B cell (primary cell): Measurements from ENCODE around the gene FBH1. TPM values are rescaled to one million over a fixed set of nuclear protein-coding genes. Genes with fewer than 3 reads are reported as not detected.

Source experiments
- ATAC-seq: fragments of 200-7000 bp; cut with Tn5 transposase; one replicate; pipeline ENCODE4 v1.10.0; 2021; ENCODE audit warnings: low read depth, mild to moderate bottlenecking, moderate number of reproducible peaks, moderate library complexity
- CTCF ChIA-PET: fragments of 350-600 bp; sonication (Branson Sonifier 250); formaldehyde crosslinking; loops from one replicate; lab custom pipeline; 2021; ENCODE audit warnings: antibody characterized with exemption, inconsistent platforms; lab: Charles Lee
- POLR2A ChIA-PET: fragments of 350-600 bp; sonication (Branson Sonifier 250); formaldehyde crosslinking; loops from one replicate; lab custom pipeline; 2021; ENCODE audit warnings: antibody characterized with exemption; lab: Charles Lee
- DNase-seq: peaks from one replicate; pipeline ENCODE4 v3.0.0; 2013
- H2AFZ ChIP-seq: 2 replicates; pipeline ENCODE4 v1.6.1; 2012; ENCODE audit warnings: mild to moderate bottlenecking, low read depth, low read length; ENCODE audit not compliant: insufficient read depth, poor library complexity, severe bottlenecking
- H3K27ac ChIP-seq, 2 donors: 1 replicate in 1 of 2; 2 replicates in 1 of 2; pipeline ENCODE4 v1.5.1; 2012 to 2013; ENCODE audit warnings: low read length in 2 of 2, mild to moderate bottlenecking in 2 of 2, moderate library complexity in 1 of 2
- H3K27me3 ChIP-seq, 4 experiments: fragments of 200-600 bp in 1 of 4; sonication (generic) in 1 of 4; replicated peaks in 1 of 4; 1 replicate in 2 of 4; 2 replicates in 2 of 4; pipeline versions ENCODE4 v1.6.1 to v1.7.0; 2013 to 2016; ENCODE audit warnings: low read length in 3 of 4, mild to moderate bottlenecking in 2 of 4, mixed read lengths in 1 of 4, moderate library complexity in 1 of 4; ENCODE audit not compliant: insufficient read depth in 4 of 4, control insufficient read depth in 3 of 4; ENCODE audit errors: control extremely low read depth in 1 of 4
- H3K36me3 ChIP-seq, 2 experiments: replicated peaks in 1 of 2; 1 replicate in 1 of 2; 2 replicates in 1 of 2; pipeline versions ENCODE4 v1.6.1 to v1.7.1; 2013; ENCODE audit warnings: low read length in 1 of 2; ENCODE audit not compliant: insufficient read depth in 2 of 2, control insufficient read depth in 1 of 2; ENCODE audit errors: control extremely low read depth in 1 of 2, extremely low read depth in 1 of 2
- H3K4me1 ChIP-seq, 2 donors: fragments of 200-600 bp in 1 of 2; sonication (generic) in 1 of 2; 1 replicate in 1 of 2; 2 replicates in 1 of 2; pipeline versions ENCODE4 v1.5.1 to v1.6.1; 2013 to 2017; ENCODE audit warnings: low read length in 2 of 2; ENCODE audit not compliant: control insufficient read depth in 2 of 2, insufficient read depth in 2 of 2
- H3K4me2 ChIP-seq: replicated peaks from 2 replicates; pipeline ENCODE3; 2012; ENCODE audit warnings: mild to moderate bottlenecking, low read depth, low read length; ENCODE audit not compliant: poor library complexity, severe bottlenecking
- H3K4me3 ChIP-seq, 5 experiments: fragments of 200-600 bp in 1 of 5; sonication (generic) in 1 of 5; 1 replicate in 3 of 5; 2 replicates in 2 of 5; pipeline versions ENCODE4 v1.5.1 to v1.7.0; 2011 to 2016; ENCODE audit warnings: low read length in 4 of 5, mild to moderate bottlenecking in 4 of 5, low read depth in 2 of 5, control low read depth in 1 of 5, moderate library complexity in 1 of 5; ENCODE audit not compliant: insufficient read depth in 1 of 5; ENCODE audit errors: control extremely low read depth in 1 of 5, extremely low read depth in 1 of 5
- H3K79me2 ChIP-seq: fragments of 200-600 bp; sonication (generic); one replicate; pipeline ENCODE4 v1.6.0; 2016; ENCODE audit warnings: low read length; ENCODE audit not compliant: control insufficient read depth, insufficient read depth
- H3K9ac ChIP-seq: fragments of 200-600 bp; sonication (generic); 2 replicates; pipeline ENCODE4 v1.6.1; 2017; ENCODE audit warnings: mild to moderate bottlenecking, low read length, moderate library complexity
- H3K9me3 ChIP-seq, 3 donors: one replicate each; pipeline versions ENCODE4 v1.6.1 to v1.7.1; 2013; ENCODE audit warnings: low read length in 2 of 3; ENCODE audit not compliant: control insufficient read depth in 2 of 3, insufficient read depth in 1 of 3; ENCODE audit errors: control extremely low read depth in 1 of 3
- H4K20me1 ChIP-seq: 2 replicates; pipeline ENCODE4 v1.6.0; 2012; ENCODE audit warnings: mild to moderate bottlenecking, low read length; ENCODE audit not compliant: insufficient read depth, control insufficient read depth, poor library complexity, severe bottlenecking
- H3K27ac Mint-ChIP-seq: one replicate; pipeline ENCODE4 v1.8.0; 2021; ENCODE audit warnings: mixed read lengths
- H3K27me3 Mint-ChIP-seq: one replicate; pipeline ENCODE4 v1.8.0; 2021; ENCODE audit warnings: mixed read lengths
- H3K4me1 Mint-ChIP-seq: one replicate; pipeline ENCODE4 v1.8.0; 2021; ENCODE audit warnings: mixed read lengths
- H3K4me3 Mint-ChIP-seq: one replicate; pipeline ENCODE4 v1.8.0; 2021; ENCODE audit warnings: mixed read lengths
- H3K9me3 Mint-ChIP-seq: one replicate; pipeline ENCODE4 v1.8.0; 2022; ENCODE audit warnings: mixed read lengths; ENCODE audit not compliant: insufficient read depth
- EZH2 ChIP-seq: IDR thresholded peaks from 2 replicates; pipeline ENCODE4 v1.6.1; 2012; ENCODE audit warnings: borderline replicate concordance, low read depth, mild to moderate bottlenecking, moderate library complexity, low read length; ENCODE audit not compliant: insufficient read depth, poor library complexity, severe bottlenecking
- WGBS: methylation state at CpG from one replicate; pipeline ENCODE4 v1.1.5; 2013; ENCODE audit warnings: missing lambda C conversion rate; ENCODE audit not compliant: insufficient coverage; 5-methylcytosine and 5-hydroxymethylcytosine counted together
- intact Hi-C: fragments of 100-400 bp; cut with micrococcal nuclease; formaldehyde crosslinking; loops from one replicate; pipeline ENCODE4 v1.10.0; 2022
- polyA plus RNA-seq: library from polyadenylated mRNA; depleted of rRNA; stranded (reverse); fragments of >200 nt; gene quantifications from 2 replicates; pipeline ENCODE4 v1.2.3, GENCODE V29; 2012
- total RNA-seq, 2 donors: library from RNA; stranded (reverse); fragments of 120-200 nt in 1 of 2; gene quantifications; 1 replicate in 1 of 2; 2 replicates in 1 of 2; pipeline versions ENCODE4 v1.2.3 to v1.2.4, GENCODE V29; 2013 to 2022
- TF ChIP-seq, protein P1 (sequence below): fragments of 200-600 bp; IDR thresholded peaks from one replicate; pipeline ENCODE4 v1.8.0; 2022; ENCODE audit warnings: antibody characterized with exemption, mild to moderate bottlenecking

The FBH1 gene
- total and polyA plus RNA-seq, 2 donors (not counting 1 experiment from before 2014, with no cell fraction given), result 86.4 to 129 TPM

DNA sequence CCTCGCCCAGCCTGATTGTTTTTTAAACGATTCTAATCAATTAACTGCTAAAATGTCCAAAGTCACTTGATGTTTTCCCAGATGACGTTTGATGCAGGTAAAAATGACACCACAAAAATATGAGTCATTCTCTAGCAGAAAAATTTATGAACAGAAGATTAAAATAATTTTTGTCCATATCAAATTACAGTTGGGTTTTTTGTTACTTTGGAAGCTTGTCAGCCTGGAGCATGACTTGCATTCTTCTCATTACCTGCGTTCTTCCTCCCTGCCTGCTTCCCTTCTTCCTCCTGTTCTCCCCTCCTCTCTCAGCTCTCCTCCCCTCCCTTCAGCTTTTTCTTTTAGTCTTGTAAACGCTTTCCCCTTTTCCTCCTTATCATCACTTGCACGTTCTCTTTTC is 68.6 kb downstream of the FBH1 start:
- no peaks in the 10 kb centered on the region for H3K27me3 ChIP-seq
- H2AFZ ChIP-seq, result no peak overlapping the region
- no peaks in the 10 kb centered on the region for H4K20me1 ChIP-seq
- intact Hi-C loops, result no loop called here
- H3K4me3 ChIP-seq, result no peak overlapping the region
- H3K27ac Mint-ChIP-seq, result no peak overlapping the region
- no peaks in the 10 kb centered on the region for H3K4me1 ChIP-seq
- no peaks in the 10 kb centered on the region for H3K27me3 Mint-ChIP-seq
- TF ChIP-seq, protein P1, sequence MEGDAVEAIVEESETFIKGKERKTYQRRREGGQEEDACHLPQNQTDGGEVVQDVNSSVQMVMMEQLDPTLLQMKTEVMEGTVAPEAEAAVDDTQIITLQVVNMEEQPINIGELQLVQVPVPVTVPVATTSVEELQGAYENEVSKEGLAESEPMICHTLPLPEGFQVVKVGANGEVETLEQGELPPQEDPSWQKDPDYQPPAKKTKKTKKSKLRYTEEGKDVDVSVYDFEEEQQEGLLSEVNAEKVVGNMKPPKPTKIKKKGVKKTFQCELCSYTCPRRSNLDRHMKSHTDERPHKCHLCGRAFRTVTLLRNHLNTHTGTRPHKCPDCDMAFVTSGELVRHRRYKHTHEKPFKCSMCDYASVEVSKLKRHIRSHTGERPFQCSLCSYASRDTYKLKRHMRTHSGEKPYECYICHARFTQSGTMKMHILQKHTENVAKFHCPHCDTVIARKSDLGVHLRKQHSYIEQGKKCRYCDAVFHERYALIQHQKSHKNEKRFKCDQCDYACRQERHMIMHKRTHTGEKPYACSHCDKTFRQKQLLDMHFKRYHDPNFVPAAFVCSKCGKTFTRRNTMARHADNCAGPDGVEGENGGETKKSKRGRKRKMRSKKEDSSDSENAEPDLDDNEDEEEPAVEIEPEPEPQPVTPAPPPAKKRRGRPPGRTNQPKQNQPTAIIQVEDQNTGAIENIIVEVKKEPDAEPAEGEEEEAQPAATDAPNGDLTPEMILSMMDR, result no peak
- TF ChIP-seq EZH2, result no peak
- H3K9ac ChIP-seq, result no peak overlapping the region
- H3K4me3 Mint-ChIP-seq, result no peak overlapping the region
- H3K9me3 Mint-ChIP-seq, result no peaks in the 10 kb centered on the region
- ChIA-PET CTCF (interaction anchor here (0.7 kb wide), 1 partner anchor 514 kb away, joined by 4 read pairs; no protein-coding TSS in a partner anchor), POLR2A (no interaction called here)
- H3K27ac ChIP-seq, result no peak overlapping the region
- no peak for DNase-seq
- WGBS, result 81% methylated on average over 3 of the region's 6 CpGs
- no peaks in the 10 kb centered on the region for H3K79me2 ChIP-seq
- H3K4me2 ChIP-seq, result no peak overlapping the region
- H3K4me1 Mint-ChIP-seq, result no peaks in the 10 kb centered on the region
- no peak for ATAC-seq
- H3K36me3 ChIP-seq, result peaks cover 0 to 13% of the 10 kb centered on the region in 2 experiments
- H3K9me3 ChIP-seq, result no peaks in the 10 kb centered on the region

DNA sequence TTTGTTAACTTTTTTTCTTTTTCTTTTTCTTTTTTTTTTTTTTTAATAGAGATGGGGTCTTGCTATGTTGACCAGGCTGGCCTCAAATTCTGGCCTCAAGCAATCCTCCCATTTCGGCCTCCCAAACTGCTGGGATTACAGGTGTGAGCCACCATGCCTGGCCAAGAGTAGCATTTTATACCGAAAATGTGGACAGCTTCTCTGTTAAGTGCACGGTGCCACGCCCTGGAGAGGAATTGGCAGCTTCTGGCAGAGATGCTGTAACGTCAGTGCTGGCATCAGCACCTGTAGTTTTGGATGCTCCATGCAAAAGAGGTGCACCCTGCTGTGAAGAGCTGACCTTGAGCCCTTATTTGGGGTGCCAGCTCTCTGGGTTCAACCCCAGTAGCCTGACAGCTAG is 69.1 kb downstream of the FBH1 start:
- DNase-seq (no peak), ATAC-seq (no peak)
- 100% methylated on average over 5 of the region's 5 CpGs for WGBS
- no peaks in the 10 kb centered on the region for H3K27me3 ChIP-seq
- Mint-ChIP-seq H3K27ac (no peak overlapping the region), H3K9me3 (no peaks in the 10 kb centered on the region), H3K27me3 (no peaks in the 10 kb centered on the region), H3K4me3 (no peak overlapping the region), H3K4me1 (no peaks in the 10 kb centered on the region)
- no peaks in the 10 kb centered on the region for H3K9me3 ChIP-seq
- H3K4me2 ChIP-seq, result no peak overlapping the region
- no peak overlapping the region for H3K27ac ChIP-seq
- POLR2A ChIA-PET, result no interaction called here
- TF ChIP-seq, protein P1, result no peak
- TF ChIP-seq EZH2, result no peak
- peaks cover 0 to 13% of the 10 kb centered on the region in 2 experiments for H3K36me3 ChIP-seq
- H3K4me1 ChIP-seq, result no peaks in the 10 kb centered on the region
- no peak overlapping the region for H3K4me3 ChIP-seq
- H3K9ac ChIP-seq, result no peak overlapping the region
- H4K20me1 ChIP-seq, result no peaks in the 10 kb centered on the region
- intact Hi-C loops, result no loop called here
- no peak overlapping the region for H2AFZ ChIP-seq
- CTCF ChIA-PET, result interaction anchor here (1.2 kb wide), 1 partner anchor 10 kb away, joined by 3 read pairs; no protein-coding TSS in a partner anchor
- H3K79me2 ChIP-seq, result no peaks in the 10 kb centered on the region
